Measurements from ENCODE around the gene LSR. TPM values are rescaled to one million over a fixed set of nuclear protein-coding genes. Genes with fewer than 3 reads are reported as not detected.

The LSR gene, protein sequence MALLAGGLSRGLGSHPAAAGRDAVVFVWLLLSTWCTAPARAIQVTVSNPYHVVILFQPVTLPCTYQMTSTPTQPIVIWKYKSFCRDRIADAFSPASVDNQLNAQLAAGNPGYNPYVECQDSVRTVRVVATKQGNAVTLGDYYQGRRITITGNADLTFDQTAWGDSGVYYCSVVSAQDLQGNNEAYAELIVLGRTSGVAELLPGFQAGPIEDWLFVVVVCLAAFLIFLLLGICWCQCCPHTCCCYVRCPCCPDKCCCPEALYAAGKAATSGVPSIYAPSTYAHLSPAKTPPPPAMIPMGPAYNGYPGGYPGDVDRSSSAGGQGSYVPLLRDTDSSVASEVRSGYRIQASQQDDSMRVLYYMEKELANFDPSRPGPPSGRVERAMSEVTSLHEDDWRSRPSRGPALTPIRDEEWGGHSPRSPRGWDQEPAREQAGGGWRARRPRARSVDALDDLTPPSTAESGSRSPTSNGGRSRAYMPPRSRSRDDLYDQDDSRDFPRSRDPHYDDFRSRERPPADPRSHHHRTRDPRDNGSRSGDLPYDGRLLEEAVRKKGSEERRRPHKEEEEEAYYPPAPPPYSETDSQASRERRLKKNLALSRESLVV
- total RNA-seq, result 0.43 and 0.83 TPM in 2 replicates
- 1.5 TPM for polyA plus RNA-seq (2012)

DNA sequence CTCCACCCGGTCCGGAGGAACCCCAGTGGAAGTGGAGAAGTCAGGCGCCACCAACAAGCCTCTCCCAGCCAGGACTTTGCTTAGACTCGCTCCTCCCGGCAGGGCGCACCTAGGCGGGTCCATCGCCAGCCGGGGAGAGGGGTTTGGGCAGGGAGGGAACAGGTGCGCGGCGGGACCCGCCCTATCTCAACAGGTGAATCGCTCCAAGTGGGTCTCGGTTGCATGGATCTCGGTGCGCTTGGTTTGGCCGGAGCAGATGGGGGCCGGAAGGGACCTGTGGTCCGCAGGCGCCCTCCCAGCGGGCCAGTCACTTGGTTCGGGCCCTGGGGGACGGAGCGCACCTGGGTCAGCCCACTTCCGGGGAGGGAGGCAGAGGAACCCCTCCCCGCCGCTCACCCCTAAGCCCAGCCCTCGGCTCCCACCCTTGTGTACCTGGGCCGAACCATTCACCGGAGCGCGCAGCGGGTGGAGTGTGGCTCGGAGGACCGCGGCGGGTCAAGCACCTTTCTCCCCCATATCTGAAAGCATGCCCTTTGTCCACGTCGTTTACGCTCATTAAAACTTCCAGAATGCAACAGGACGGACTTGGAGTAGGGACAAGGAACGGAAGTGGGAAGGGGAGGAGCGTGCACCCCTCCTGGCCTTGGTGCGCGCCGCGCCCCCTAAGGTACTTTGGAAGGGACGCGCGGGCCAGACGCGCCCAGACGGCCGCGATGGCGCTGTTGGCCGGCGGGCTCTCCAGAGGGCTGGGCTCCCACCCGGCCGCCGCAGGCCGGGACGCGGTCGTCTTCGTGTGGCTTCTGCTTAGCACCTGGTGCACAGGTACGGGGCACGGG is at the start of gene LSR:
TSS of gene LSR (plus strand) at position 693 of the 836 bp plus-strand sequence. CDS start at position 714, 21 bp downstream.
- DNase-seq (ENCODE audit: low read depth), result no peak

GRCh38 chr19:35199481-35199880 is 49.3 kb upstream of the LSR start:
- DNase-seq (ENCODE audit: low read depth), result no peak

GRCh38 chr19:35202722-35203688 is 45.8 kb upstream of the LSR start:
- no peak for DNase-seq (ENCODE audit: low read depth)

DNA sequence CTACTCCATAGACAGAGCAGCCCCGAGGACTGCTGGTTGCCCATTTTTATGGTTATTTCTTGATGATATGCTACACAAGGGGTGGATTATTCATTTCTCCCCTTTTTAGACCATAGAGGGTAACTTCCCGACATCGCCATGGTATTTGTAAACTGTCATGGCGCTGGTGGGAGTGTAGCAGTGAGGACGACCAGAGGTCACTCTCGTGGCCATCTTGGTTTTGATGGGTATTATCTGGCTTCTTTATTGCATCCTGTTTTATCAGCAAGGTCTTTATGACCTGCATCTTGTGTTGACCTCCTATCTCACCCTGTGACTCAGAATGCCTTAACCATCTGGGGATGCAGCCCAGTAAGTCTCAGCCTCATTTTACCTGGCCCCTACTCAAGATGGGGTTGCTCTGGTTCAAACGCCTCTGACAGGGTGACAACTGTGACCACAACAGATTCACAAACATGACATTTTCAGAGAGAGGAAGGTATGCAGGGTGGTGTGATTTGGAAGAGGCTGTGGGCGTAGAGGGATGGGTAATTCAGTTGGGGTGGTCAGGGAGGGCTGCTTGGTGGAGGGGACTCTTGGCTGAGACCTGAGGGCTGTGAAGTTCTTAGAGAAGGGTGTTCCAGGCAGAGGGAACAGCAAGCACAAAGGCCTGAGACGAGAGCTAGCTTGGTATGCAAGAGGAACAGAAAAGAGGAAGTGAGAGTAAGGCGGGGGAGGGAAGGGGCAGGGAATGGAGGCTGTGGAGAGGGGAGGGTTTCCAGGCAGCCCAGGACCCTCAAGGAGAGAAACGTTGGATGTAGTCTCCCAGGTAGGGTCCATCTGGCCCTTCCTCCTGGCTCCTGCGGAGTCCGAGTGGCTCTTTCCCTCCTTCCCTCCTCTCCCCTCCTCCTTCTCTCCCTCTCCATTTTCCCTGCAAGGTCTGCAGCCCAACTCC is 43.7 kb upstream of the LSR start:
- no peak for DNase-seq (ENCODE audit: low read depth)

- no peak for DNase-seq (ENCODE audit: low read depth)
These were observed 43.0 kb upstream of the LSR start for GRCh38 chr19:35205733-35206323.

GRCh38 chr19:35206379-35206778 is 42.4 kb upstream of the LSR start:
- DNase-seq (ENCODE audit: low read depth), result no peak

- DNase-seq (ENCODE audit: low read depth), result no peak
These were observed 41.9 kb upstream of the LSR start for GRCh38 chr19:35206855-35207254.

DNA sequence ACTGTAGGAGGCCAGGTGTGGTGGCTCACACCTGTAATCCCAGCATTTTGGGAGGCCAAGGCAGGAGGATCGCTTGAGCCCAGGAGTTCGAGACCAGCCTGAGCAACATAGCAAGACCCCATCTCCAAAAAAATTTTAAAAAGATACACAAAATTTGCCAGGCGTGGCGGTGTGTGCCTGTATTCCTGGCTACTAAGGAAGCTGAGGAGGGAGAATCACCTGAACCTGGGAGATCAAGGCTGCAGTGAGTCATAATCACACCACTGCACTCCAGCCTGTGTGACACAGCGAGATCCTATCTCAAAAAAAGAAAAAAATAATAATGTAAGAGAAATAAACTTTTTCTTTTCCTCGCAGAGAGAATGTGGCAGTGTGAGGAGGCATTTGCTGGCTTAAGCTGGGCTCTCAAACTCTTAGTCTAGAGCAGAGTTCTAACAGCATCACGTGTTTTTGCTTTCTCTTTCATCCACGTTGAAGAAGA is 41.4 kb upstream of the LSR start:
- DNase-seq (ENCODE audit: low read depth), result no peak

- no peak for DNase-seq (ENCODE audit: low read depth)
These were observed 40.7 kb upstream of the LSR start for GRCh38 chr19:35208121-35208520.

DNA sequence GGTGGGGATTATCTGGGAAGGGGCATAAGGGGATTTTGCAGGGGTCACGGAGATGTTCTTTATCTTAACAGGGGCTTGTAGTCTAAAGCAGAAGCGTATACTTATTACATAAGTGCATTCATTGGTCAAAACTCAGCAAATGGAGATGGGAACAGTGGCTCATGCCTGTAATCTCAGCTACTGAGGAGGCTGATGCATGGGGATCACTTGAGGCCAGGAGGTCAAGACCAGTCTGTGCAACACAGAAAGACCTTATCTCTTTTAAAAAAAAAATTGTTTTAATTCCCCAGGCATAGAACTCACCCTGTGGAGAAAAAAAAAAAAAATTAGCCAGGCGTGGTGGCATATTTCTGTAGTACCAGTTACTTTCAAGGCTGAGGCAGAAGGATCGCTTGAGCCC is 39.2 kb upstream of the LSR start:
- DNase-seq (ENCODE audit: low read depth), result no peak

DNA sequence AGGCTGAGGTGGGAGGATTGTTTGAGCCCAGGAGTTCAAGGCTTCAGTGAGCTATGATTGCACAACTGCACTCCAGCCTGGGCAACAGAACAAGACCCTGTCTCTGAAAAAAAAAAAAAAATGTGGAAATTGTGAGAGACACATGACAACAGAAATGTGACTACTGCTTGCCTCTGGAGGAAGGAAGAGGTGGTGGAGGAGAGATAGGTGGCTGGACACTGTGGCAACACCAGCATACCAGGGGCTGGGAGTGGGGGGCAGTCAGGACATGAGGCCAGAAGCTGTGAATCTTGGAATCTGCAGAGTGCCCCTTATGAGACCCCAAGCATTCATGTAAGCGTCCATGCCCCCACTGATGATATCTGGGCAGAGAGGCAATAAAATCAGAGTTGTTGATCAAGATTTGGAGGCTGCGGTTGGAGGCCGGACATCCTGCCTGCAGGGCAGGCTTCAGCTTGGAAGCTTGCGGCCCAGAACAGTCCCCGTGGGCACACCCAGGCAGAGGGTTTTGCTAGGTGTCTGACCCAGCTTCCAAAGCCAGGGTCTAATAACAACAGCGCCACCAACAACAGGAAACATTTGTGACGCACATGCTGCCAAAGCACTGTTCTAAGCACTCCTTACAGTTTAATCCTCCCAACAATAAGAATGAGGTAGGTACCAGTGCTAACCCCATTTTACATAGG is 37.1 kb upstream of the LSR start:
- DNase-seq (ENCODE audit: low read depth), result no peak

DNA sequence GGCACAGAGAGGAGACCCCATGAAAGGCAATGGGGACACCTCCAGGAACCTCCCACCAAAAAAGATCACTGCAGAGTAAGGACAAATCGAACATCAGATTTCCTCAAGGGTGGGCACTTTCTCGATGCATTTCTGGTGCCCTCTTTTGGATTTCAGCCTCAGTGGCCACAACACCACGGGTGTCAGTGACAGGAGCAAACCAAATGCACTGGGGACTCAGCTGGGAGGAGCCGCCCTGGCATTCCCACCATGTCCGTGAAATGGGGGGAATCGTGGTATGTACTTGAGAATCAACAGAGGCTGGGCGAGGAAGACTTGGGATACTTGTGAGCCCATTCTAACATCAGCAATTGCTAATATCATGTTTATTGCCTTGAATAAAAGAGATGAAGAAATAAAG is 36.6 kb upstream of the LSR start:
- no peak for DNase-seq (ENCODE audit: low read depth)

- peak; percentile 90 for DNase-seq (ENCODE audit: low read depth)
These were observed 34.9 kb upstream of the LSR start for GRCh38 chr19:35213663-35214632.

DNA sequence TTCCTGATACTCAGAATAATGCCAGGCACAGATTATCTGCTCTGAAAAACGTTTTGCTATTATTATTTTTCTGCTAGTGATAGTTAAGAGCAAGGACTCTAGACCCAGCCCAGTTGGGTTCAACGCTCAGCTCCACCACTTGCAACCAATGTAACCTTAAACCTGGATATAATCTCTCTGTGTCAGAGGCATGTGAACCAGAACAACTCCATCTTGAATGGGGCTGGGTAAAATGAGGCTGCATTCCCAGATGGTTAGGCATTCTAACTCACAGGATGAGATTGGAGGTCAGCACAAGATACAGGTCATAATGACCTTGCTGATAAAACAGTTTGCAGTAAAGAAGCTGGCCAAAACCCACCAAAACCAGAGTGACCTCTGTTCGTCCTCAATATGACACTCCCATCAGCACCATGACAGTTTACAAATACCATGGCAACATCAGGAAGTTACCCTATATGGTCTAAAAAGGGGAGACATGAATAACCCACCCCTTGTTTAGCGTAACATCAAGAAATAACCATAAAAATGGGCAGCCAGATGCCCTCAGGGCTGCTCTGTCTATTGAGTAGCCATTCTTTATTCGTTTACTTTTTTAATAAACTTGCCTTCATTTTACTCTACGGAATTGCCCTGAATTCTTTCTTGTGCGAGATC is 33.9 kb upstream of the LSR start:
- no peak for DNase-seq (ENCODE audit: low read depth)

- DNase-seq (ENCODE audit: low read depth), result no peak
These were observed 32.6 kb upstream of the LSR start for GRCh38 chr19:35216016-35216832.

Measured in myocyte (in vitro differentiated cells).